Loucy (cell line): ENCODE data around the gene PLCG2.

Experiments used
- H2AFZ ChIP-seq: fragments of 200-600 bp; sonication (generic); 2 replicates; pipeline ENCODE4 v1.6.0; 2016; ENCODE audit warnings: antibody characterized with exemption, mild to moderate bottlenecking, low read length, moderate library complexity
- H3F3A ChIP-seq: fragments of 200-600 bp; 2 replicates; pipeline ENCODE4 v1.6.0; 2016; ENCODE audit warnings: antibody characterized with exemption, low read depth, mild to moderate bottlenecking
- H3K27me3 ChIP-seq: fragments of 200-600 bp; sonication (generic); 2 replicates; pipeline ENCODE4 v1.6.1; 2014; ENCODE audit warnings: low read length, mild to moderate bottlenecking; ENCODE audit not compliant: insufficient read depth, poor library complexity, severe bottlenecking
- H3K36me3 ChIP-seq: fragments of 200-600 bp; sonication (generic); 2 replicates; pipeline ENCODE4 v1.6.1; 2016; ENCODE audit warnings: low read length; ENCODE audit not compliant: insufficient read depth
- H3K4me1 ChIP-seq: fragments of 200-600 bp; sonication (generic); 2 replicates; pipeline ENCODE4 v1.5.1; 2014; ENCODE audit warnings: low read length, mild to moderate bottlenecking; ENCODE audit not compliant: insufficient read depth, poor library complexity, severe bottlenecking
- H3K4me2 ChIP-seq: fragments of 200-600 bp; sonication (generic); 2 replicates; pipeline ENCODE4 v1.6.0; 2014; ENCODE audit warnings: antibody characterized with exemption, low read length, low read depth, mild to moderate bottlenecking; ENCODE audit not compliant: poor library complexity, severe bottlenecking
- H3K4me3 ChIP-seq: fragments of 200-600 bp; sonication (generic); 2 replicates; pipeline ENCODE4 v1.5.1; 2014; ENCODE audit warnings: low read length, mild to moderate bottlenecking, mixed read lengths; ENCODE audit not compliant: poor library complexity, severe bottlenecking
- H3K79me2 ChIP-seq: fragments of 200-600 bp; sonication (generic); 2 replicates; pipeline ENCODE4 v1.6.1; 2014; ENCODE audit warnings: low read length; ENCODE audit not compliant: insufficient read depth
- H3K9ac ChIP-seq: fragments of 200-600 bp; sonication (generic); 2 replicates; pipeline ENCODE4 v1.6.0; 2014; ENCODE audit warnings: mild to moderate bottlenecking, low read depth, low read length, moderate library complexity; ENCODE audit not compliant: poor library complexity, severe bottlenecking
- H3K9me2 ChIP-seq: fragments of 200-600 bp; sonication (generic); replicated peaks from 2 replicates; pipeline ENCODE4 v1.6.1; 2016; ENCODE audit warnings: low read depth, low read length, mixed read lengths
- H3K9me3 ChIP-seq: fragments of 200-600 bp; sonication (generic); 2 replicates; pipeline ENCODE4 v1.6.1; 2014; ENCODE audit warnings: mild to moderate bottlenecking, antibody characterized with exemption, low read length, low read depth; ENCODE audit not compliant: insufficient read depth
- H4K20me1 ChIP-seq: fragments of 200-600 bp; sonication (generic); 2 replicates; pipeline ENCODE4 v1.6.0; 2014; ENCODE audit warnings: antibody characterized with exemption, low read length, mild to moderate bottlenecking; ENCODE audit not compliant: insufficient read depth, poor library complexity, severe bottlenecking
- CTCF ChIP-seq: fragments of 200-600 bp; sonication (generic); conservative IDR thresholded peaks from 2 replicates; pipeline ENCODE4 v1.5.1; 2014; ENCODE audit warnings: mild to moderate bottlenecking, antibody characterized with exemption, low read length
- EZH2phosphoT487 ChIP-seq: fragments of 200-600 bp; IDR thresholded peaks from 2 replicates; pipeline ENCODE4 v1.6.1; 2018; ENCODE audit warnings: antibody characterized with exemption, mild to moderate bottlenecking, moderate library complexity, borderline replicate concordance

Gene PLCG2

DNA sequence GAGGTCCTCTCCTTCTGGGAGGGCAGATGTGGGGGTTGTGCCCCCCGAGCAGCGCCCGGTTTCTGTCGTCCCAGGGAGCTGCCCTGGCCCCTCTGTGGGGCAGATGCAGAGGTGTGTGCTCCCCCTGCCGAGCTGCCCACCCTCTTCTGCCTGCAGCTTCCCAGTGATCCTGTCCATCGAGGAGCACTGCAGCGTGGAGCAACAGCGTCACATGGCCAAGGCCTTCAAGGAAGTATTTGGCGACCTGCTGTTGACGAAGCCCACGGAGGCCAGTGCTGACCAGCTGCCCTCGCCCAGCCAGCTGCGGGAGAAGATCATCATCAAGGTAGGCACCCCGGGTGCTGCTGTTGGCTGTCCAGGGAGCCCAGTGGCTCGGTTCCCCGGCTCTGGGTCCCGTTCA, 121.4 kb downstream of the PLCG2 start:
- Histone ChIP-seq H3K79me2 (no peaks in the 10 kb centered on the region), H3K27me3 (no peaks in the 10 kb centered on the region), H3F3A (no peaks in the 10 kb centered on the region), H3K9ac (no peak overlapping the region), H3K9me3 (no peaks in the 10 kb centered on the region), H2AFZ (no peak overlapping the region), H3K36me3 (peaks cover 40% of the 10 kb centered on the region; the same call in 1 of the 2 replicates), H3K9me2 (no peaks in the 10 kb centered on the region), H3K4me1 (no peaks in the 10 kb centered on the region), H4K20me1 (no peaks in the 10 kb centered on the region), H3K4me3 (no peak overlapping the region), H3K4me2 (no peak overlapping the region)
- TF ChIP-seq EZH2phosphoT487 (no peak), CTCF (no peak)

- H3K36me3 ChIP-seq = peaks cover 37% of the 10 kb centered on the region; the same call in 1 of the 2 replicates
- H3K79me2 ChIP-seq = no peaks in the 10 kb centered on the region
- no peak overlapping the region for H2AFZ ChIP-seq
- no peaks in the 10 kb centered on the region for H3F3A ChIP-seq
- no peak overlapping the region for H3K4me3 ChIP-seq
- H4K20me1 ChIP-seq = no peaks in the 10 kb centered on the region
- no peak overlapping the region for H3K4me2 ChIP-seq
- no peak for TF ChIP-seq EZH2phosphoT487
- TF ChIP-seq CTCF = no peak
- no peaks in the 10 kb centered on the region for H3K4me1 ChIP-seq
- no peaks in the 10 kb centered on the region for H3K9me3 ChIP-seq
- H3K27me3 ChIP-seq = no peaks in the 10 kb centered on the region
- no peak overlapping the region for H3K9ac ChIP-seq
- no peaks in the 10 kb centered on the region for H3K9me2 ChIP-seq
Measured at GRCh38 chr16:81901484-81901883, 122.4 kb downstream of the PLCG2 start.

DNA sequence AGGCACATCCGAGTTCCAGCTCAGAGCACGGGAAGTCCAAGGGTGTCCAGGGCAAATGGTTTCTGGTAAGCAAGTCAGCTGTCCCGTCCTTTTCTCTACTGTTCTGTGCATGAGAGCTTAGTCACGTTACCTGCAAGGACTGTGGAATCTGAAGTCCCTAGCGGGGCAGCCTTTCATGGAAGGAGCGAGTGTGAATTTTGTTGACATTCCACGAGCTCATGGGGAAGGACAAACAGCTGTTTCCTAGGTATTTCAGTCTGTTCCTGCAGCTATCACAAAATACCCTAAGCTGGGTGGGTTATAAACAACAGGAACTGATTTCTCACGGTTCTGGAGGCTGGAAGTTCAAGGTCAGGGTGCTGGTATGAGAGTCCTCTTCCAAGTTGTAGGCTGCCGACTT, 122.9 kb downstream of the PLCG2 start:
- H3K9me3 ChIP-seq = no peaks in the 10 kb centered on the region
- no peaks in the 10 kb centered on the region for H3K79me2 ChIP-seq
- H3K4me1 ChIP-seq = no peaks in the 10 kb centered on the region
- no peaks in the 10 kb centered on the region for H3K27me3 ChIP-seq
- H3K4me3 ChIP-seq = no peak overlapping the region
- no peaks in the 10 kb centered on the region for H3F3A ChIP-seq
- no peaks in the 10 kb centered on the region for H3K9me2 ChIP-seq
- no peak overlapping the region for H3K4me2 ChIP-seq
- H3K9ac ChIP-seq = no peak overlapping the region
- TF ChIP-seq CTCF (no peak), EZH2phosphoT487 (no peak)
- H2AFZ ChIP-seq = no peak overlapping the region
- peaks cover 32% of the 10 kb centered on the region; the same call in 1 of the 2 replicates for H3K36me3 ChIP-seq
- H4K20me1 ChIP-seq = no peaks in the 10 kb centered on the region
